Tibial nerve (tissue), 4 donors: ENCODE data around the gene SFPQ. TPM values are rescaled to one million over a fixed set of nuclear protein-coding genes. Genes with fewer than 3 reads are reported as not detected.
"Not testable (repeated sequence)": the region's sequence is repeated elsewhere in the genome, so short reads cannot be mapped to it uniquely, and the experiment has no call there.

Source experiments
- DNase-seq, 2 donors: peaks; one replicate each; pipeline ENCODE4 v3.0.0-alpha.2; 2019; ENCODE audit warnings: low spot score in 2 of 2
- H3K27ac ChIP-seq, 4 donors: fragments of 200-600 bp; sonication (generic) in 3 of 4; one replicate each; pipeline ENCODE4 v1.5.1; 2017 to 2019; ENCODE audit warnings: mild to moderate bottlenecking in 1 of 4
- H3K27me3 ChIP-seq, 2 donors: fragments of 200-600 bp; sonication (generic) in 1 of 2; one replicate each; pipeline versions ENCODE4 v1.5.1 to v1.6.0; 2017 to 2019
- H3K36me3 ChIP-seq, 3 donors: fragments of 200-600 bp; sonication (generic); one replicate each; pipeline ENCODE4 v1.5.1; 2018 to 2019
- H3K4me1 ChIP-seq, 4 donors: fragments of 200-600 bp; sonication (generic) in 3 of 4; one replicate each; pipeline ENCODE4 v1.5.1; 2017 to 2019
- H3K4me3 ChIP-seq, 4 donors: fragments of 200-600 bp; sonication (generic) in 3 of 4; one replicate each; pipeline ENCODE4 v1.5.1; 2017 to 2019; ENCODE audit warnings: mild to moderate bottlenecking in 1 of 4, moderate library complexity in 1 of 4
- H3K9me3 ChIP-seq, 4 donors: fragments of 200-600 bp; sonication (generic) in 3 of 4; one replicate each; pipeline ENCODE4 v1.5.1; 2017 to 2019
- EP300 ChIP-seq, 2 donors: sonication (generic); formaldehyde crosslinking; IDR thresholded peaks; one replicate each; pipeline ENCODE4 v1.6.1; 2017; ENCODE audit warnings: antibody characterized with exemption in 2 of 2, mild to moderate bottlenecking in 1 of 2
- POLR2A ChIP-seq, 2 donors: fragments of 450-650 bp; IDR thresholded peaks; one replicate each; pipeline ENCODE4 v1.6.1; 2017; ENCODE audit warnings: antibody characterized with exemption in 2 of 2, mild to moderate bottlenecking in 2 of 2, moderate library complexity in 2 of 2
- WGBS, 2 donors: methylation state at CpG; one replicate each; pipeline ENCODE4 v1.1.5; 2018; 5-methylcytosine and 5-hydroxymethylcytosine counted together
- total RNA-seq, 4 donors: library from RNA; depleted of rRNA; stranded (reverse); fragments of >200 nt; gene quantifications; one replicate each; pipeline ENCODE4 v1.1.0, GENCODE V29; 2016
- TF ChIP-seq, protein P1 (sequence below), 5 experiments: fragments of 200-600 bp in 3 of 5; fragments of 450-650 bp in 2 of 5; sonication (generic) in 3 of 5; IDR thresholded peaks; one replicate each; pipeline ENCODE4 v1.5.1; 2016 to 2019; ENCODE audit warnings: antibody characterized with exemption in 5 of 5, mild to moderate bottlenecking in 3 of 5, moderate library complexity in 2 of 5

The SFPQ gene, protein sequence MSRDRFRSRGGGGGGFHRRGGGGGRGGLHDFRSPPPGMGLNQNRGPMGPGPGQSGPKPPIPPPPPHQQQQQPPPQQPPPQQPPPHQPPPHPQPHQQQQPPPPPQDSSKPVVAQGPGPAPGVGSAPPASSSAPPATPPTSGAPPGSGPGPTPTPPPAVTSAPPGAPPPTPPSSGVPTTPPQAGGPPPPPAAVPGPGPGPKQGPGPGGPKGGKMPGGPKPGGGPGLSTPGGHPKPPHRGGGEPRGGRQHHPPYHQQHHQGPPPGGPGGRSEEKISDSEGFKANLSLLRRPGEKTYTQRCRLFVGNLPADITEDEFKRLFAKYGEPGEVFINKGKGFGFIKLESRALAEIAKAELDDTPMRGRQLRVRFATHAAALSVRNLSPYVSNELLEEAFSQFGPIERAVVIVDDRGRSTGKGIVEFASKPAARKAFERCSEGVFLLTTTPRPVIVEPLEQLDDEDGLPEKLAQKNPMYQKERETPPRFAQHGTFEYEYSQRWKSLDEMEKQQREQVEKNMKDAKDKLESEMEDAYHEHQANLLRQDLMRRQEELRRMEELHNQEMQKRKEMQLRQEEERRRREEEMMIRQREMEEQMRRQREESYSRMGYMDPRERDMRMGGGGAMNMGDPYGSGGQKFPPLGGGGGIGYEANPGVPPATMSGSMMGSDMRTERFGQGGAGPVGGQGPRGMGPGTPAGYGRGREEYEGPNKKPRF
- 100 to 1,000 TPM; 243 to 318 (median 267) TPM for total RNA-seq

DNA sequence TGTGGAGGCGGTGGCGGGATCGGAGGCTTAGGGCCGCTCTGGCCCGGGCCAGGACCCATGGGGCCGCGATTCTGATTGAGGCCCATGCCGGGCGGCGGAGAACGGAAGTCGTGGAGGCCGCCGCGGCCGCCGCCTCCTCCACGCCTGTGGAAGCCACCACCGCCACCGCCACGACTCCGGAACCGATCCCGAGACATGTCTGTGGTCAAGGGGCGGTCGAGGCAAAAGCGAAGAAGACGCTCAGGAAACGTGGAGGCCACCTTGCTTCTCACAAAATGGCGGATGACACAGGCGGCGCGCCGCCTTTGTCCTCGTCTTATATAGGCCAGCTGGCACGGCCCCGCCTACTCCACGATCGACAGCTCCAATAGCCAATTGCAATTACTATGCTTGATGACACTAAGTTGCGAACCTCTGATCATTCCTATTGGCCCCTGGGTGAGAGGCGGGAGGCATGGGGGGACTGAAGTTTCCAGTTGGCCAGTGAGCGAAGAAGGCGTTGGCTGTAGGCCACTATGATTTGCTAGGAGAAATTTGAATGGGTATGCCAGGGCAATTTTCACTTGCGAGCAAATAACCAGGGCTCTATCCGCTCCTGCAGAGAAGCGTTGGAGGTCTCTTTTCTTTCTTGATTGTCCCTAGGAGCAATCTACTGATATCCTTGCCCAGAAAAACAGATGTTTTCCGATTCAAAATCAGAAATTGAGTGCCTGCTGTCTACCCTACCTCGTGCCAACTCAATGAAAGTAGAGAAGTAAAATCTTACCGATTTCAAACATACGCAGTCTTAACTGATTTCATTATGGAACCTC is at the start of gene SFPQ:
Gene SFPQ, minus strand, starts transcription at position 293 of the 812 bp plus-strand sequence. Its CDS starts 96 bp downstream, at position 197.
- 1% methylated on average over 41 to 45 of the region's 50 CpGs for WGBS, 2 donors
- no peaks in the 10 kb centered on the region for H3K9me3 ChIP-seq
- peak; percentile 99 to 100 for DNase-seq
- H3K4me3 ChIP-seq = peak within 1 kb of the TSS; percentile 90 to 100 (median 96)
- H3K27me3 ChIP-seq = peaks cover 0 to 3% of the 10 kb centered on the region in 2 donors
- H3K4me1 ChIP-seq = peaks cover 0 to 40% (median 28%) of the 10 kb centered on the region in 4 donors
- peaks cover 6 to 35% (median 13%) of the 10 kb centered on the region in 3 donors for H3K36me3 ChIP-seq
- TF ChIP-seq POLR2A (IDR thresholded peaks at IDR 0.05) (peak; percentile 94 to 97), EP300 (IDR thresholded peaks at IDR 0.05) (peak; percentile 54 to 100)
- TF ChIP-seq, protein P1, sequence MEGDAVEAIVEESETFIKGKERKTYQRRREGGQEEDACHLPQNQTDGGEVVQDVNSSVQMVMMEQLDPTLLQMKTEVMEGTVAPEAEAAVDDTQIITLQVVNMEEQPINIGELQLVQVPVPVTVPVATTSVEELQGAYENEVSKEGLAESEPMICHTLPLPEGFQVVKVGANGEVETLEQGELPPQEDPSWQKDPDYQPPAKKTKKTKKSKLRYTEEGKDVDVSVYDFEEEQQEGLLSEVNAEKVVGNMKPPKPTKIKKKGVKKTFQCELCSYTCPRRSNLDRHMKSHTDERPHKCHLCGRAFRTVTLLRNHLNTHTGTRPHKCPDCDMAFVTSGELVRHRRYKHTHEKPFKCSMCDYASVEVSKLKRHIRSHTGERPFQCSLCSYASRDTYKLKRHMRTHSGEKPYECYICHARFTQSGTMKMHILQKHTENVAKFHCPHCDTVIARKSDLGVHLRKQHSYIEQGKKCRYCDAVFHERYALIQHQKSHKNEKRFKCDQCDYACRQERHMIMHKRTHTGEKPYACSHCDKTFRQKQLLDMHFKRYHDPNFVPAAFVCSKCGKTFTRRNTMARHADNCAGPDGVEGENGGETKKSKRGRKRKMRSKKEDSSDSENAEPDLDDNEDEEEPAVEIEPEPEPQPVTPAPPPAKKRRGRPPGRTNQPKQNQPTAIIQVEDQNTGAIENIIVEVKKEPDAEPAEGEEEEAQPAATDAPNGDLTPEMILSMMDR (IDR thresholded peaks at IDR 0.05) = peak in 2 of 5 experiments; percentile 23 to 40
- H3K27ac ChIP-seq = peak within 1 kb of the TSS; percentile 97 to 100 (median 99)

DNA sequence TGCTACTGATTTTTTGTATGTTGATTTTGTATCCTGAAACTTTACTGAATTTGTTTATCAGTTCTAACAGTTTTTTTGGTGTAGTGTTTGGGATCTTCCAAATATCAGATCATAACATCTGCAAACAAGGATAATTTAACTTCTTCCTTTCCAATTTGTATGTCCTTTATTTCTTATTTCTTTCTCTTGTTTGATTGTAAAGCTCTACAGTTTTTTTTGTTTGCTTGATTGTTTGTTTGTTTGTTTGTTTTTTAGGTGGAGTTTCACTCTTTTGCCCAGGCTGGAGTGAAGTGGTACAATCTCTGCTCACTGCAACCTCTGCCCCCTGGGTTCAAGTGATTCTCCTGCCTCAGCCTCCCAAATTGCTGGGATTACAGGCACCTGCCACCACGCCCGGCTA is 43.8 kb upstream of the SFPQ start:
- H3K27ac ChIP-seq, DNase-seq, H3K4me3 ChIP-seq, H3K4me1 ChIP-seq, H3K27me3 ChIP-seq, H3K9me3 ChIP-seq, H3K36me3 ChIP-seq: not testable (repeated sequence)
- WGBS, 2 donors = 89 to 98% methylated on average over 2 of the region's 2 CpGs

DNA sequence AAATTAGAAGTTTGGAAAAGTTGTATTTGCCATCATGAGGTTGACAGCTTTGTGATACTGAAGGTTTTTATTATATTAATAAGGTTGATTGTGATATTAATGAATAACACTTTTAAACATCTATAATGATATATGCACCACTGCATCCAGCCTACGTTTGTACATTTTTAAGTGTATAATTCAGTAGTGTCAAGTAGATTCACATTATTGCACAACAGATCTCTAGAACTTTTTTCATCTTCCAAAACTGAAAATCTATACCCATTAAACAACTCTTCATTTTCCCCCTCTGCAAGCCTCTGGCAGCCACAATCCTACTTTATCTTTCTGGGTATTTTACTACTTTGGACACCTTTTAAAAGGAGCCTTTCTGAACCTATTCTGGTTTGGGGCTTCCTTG is 38.3 kb upstream of the SFPQ start:
- TF ChIP-seq, protein P1 (IDR thresholded peaks at IDR 0.05) = no peak
- TF ChIP-seq EP300 (IDR thresholded peaks at IDR 0.05) (no peak), POLR2A (IDR thresholded peaks at IDR 0.05) (no peak)
- 63 to 65% methylated on average over 1 of the region's 1 CpG for WGBS, 2 donors
- Histone ChIP-seq H3K4me3 (no peak overlapping the region), H3K27me3 (no peaks in the 10 kb centered on the region), H3K36me3 (no peaks in the 10 kb centered on the region), H3K9me3 (no peaks in the 10 kb centered on the region), H3K4me1 (no peaks in the 10 kb centered on the region), H3K27ac (no peak overlapping the region)
- DNase-seq = no peak

DNA sequence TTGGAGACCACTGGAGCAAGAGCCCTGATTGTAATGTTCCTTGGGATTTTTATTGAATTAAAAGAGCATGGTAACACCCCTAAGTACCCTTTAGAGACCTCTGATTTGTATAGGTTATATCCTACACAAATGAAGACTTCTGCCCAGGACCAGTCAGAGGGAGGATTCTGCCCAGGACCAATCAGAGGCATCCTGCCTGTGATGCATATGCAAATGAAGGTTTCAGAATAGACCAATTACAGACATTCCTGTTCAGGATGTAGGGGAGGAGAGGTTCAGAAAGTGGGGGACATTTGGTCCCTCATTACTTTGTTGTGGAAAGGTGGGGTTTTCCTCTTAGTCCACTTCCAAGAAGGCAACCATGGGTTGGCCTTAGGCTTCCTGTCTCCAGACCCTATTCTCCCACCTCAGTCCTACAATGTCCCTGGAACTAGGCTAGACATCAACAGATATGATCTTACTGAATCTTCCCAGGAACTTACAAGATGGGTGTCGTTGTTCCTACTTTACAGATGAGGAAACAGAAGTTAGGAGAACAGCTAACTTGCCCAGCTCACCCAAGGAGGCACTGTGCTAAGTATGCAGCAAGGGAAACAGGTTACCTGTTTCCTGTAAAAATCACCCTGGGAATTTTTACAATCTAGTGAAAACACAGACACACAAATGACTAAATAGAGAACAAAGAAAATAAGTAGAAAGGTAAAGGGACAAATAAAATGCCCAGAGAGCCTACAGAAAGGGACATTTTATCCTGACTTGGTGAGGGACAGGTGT is 36.8 kb upstream of the SFPQ start:
- TF ChIP-seq, protein P1 (IDR thresholded peaks at IDR 0.05) = no peak
- TF ChIP-seq EP300 (IDR thresholded peaks at IDR 0.05) (no peak), POLR2A (IDR thresholded peaks at IDR 0.05) (no peak)
- Histone ChIP-seq H3K27me3 (no peaks in the 10 kb centered on the region), H3K4me1 (no peaks in the 10 kb centered on the region), H3K27ac (no peak overlapping the region), H3K36me3 (no peaks in the 10 kb centered on the region), H3K9me3 (no peaks in the 10 kb centered on the region), H3K4me3 (no peak overlapping the region)
- no peak for DNase-seq
- WGBS, 2 donors = 74% methylated on average over 1 of the region's 1 CpG

DNA sequence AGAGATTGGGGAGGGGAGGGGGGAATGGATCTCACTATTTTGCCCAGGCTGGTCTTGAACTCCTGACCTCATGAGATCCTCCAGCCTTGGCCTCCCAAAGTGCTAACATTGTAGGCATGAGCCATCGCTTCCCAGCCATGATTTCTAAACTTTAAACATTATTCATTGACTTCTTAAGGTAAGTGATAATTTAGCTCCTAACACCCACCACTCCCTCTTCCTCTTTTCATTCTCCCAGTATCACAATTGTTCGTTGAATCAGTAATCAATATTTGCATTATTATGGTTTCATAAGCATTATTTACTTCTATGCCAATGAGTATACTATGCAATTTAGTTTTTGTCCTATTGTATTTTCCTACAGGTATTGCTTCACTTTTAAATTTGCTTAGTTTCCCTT is 33.6 kb upstream of the SFPQ start:
- H3K36me3 ChIP-seq = no peaks in the 10 kb centered on the region
- H3K27ac ChIP-seq = no peak overlapping the region
- DNase-seq = no peak
- H3K27me3 ChIP-seq = no peaks in the 10 kb centered on the region
- H3K4me1 ChIP-seq = peaks cover 0 to 12% (median 0%) of the 10 kb centered on the region in 4 donors
- no peaks in the 10 kb centered on the region for H3K9me3 ChIP-seq
- no peak overlapping the region for H3K4me3 ChIP-seq
- TF ChIP-seq, protein P1 (IDR thresholded peaks at IDR 0.05) = no peak
- no peak for TF ChIP-seq POLR2A (IDR thresholded peaks at IDR 0.05)
- no peak for TF ChIP-seq EP300 (IDR thresholded peaks at IDR 0.05)
- WGBS, 2 donors = 95 to 96% methylated on average over 2 of the region's 2 CpGs
